Endothelial cell (in vitro differentiated cells): ENCODE measurements around the gene PLEKHA7. TPM values are rescaled to one million over a fixed set of nuclear protein-coding genes. Genes with fewer than 3 reads are reported as not detected.

ENCODE experiments used
- DNase-seq: peaks from one replicate; pipeline ENCODE4 v3.0.0; 2021; ENCODE audit warnings: low spot score
- H3K27ac Mint-ChIP-seq: one replicate; pipeline ENCODE4 v1.8.0; 2021; ENCODE audit warnings: mixed read lengths, inconsistent platforms; ENCODE audit not compliant: unreplicated experiment
- H3K27me3 Mint-ChIP-seq: one replicate; pipeline ENCODE4 v1.8.0; 2021; ENCODE audit warnings: mild to moderate bottlenecking, moderate library complexity, mixed read lengths, inconsistent platforms; ENCODE audit not compliant: unreplicated experiment
- H3K36me3 Mint-ChIP-seq: one replicate; pipeline ENCODE4 v1.8.0; 2021; ENCODE audit warnings: mild to moderate bottlenecking, low read depth, mixed read lengths, inconsistent platforms; ENCODE audit not compliant: unreplicated experiment
- H3K4me1 Mint-ChIP-seq: one replicate; pipeline ENCODE4 v1.8.0; 2021; ENCODE audit warnings: mild to moderate bottlenecking, mixed read lengths, inconsistent platforms; ENCODE audit not compliant: unreplicated experiment
- H3K4me3 Mint-ChIP-seq: one replicate; pipeline ENCODE4 v1.8.0; 2021; ENCODE audit warnings: mild to moderate bottlenecking, mixed read lengths, inconsistent platforms; ENCODE audit not compliant: unreplicated experiment
- H3K9me3 Mint-ChIP-seq: one replicate; pipeline ENCODE4 v1.8.0; 2021; ENCODE audit warnings: mixed read lengths, inconsistent platforms; ENCODE audit not compliant: unreplicated experiment
- CTCF ChIP-seq: fragments of 200-600 bp; sonication (generic); IDR thresholded peaks from one replicate; pipeline ENCODE4 v1.5.0; 2021; ENCODE audit warnings: antibody characterized with exemption; ENCODE audit not compliant: unreplicated experiment
- total RNA-seq: library from RNA; stranded (reverse); fragmentation: NEBNext Ultra II Directional; extraction: Animal tissue kit (Norgen Biotek cat#: 25700); gene quantifications from one replicate; pipeline ENCODE4 v1.2.1, GENCODE V29; 2021; ENCODE audit not compliant: unreplicated experiment

Gene PLEKHA7
- total RNA-seq, 1 donor from 2014 or later = 8.2 TPM

DNA sequence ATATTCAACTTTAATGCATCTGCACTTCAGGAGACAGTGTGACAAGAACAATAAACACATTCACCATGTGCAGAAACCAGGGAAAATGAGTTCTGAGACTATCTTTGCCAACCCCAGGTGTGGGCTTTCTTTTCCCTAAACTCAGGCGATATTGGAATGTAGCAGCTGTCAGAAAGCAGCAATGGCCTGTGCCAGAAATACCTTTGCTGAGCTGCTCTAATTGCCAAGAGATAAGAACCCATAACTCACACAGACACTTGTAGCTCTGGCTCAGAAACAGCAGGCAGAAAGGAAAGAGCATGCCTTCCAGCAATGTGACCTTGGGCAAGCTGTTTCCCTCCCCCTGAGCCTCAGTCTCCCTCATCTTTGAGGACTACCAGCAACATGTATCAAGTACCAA, 77.6 kb downstream of the PLEKHA7 start:
- no peak overlapping the region for H3K4me3 Mint-ChIP-seq
- no peak overlapping the region for H3K27ac Mint-ChIP-seq
- no peaks in the 10 kb centered on the region for H3K4me1 Mint-ChIP-seq
- H3K27me3 Mint-ChIP-seq = no peaks in the 10 kb centered on the region
- no peak for DNase-seq
- TF ChIP-seq CTCF = no peak
- no peaks in the 10 kb centered on the region for H3K36me3 Mint-ChIP-seq
- no peaks in the 10 kb centered on the region for H3K9me3 Mint-ChIP-seq

DNA sequence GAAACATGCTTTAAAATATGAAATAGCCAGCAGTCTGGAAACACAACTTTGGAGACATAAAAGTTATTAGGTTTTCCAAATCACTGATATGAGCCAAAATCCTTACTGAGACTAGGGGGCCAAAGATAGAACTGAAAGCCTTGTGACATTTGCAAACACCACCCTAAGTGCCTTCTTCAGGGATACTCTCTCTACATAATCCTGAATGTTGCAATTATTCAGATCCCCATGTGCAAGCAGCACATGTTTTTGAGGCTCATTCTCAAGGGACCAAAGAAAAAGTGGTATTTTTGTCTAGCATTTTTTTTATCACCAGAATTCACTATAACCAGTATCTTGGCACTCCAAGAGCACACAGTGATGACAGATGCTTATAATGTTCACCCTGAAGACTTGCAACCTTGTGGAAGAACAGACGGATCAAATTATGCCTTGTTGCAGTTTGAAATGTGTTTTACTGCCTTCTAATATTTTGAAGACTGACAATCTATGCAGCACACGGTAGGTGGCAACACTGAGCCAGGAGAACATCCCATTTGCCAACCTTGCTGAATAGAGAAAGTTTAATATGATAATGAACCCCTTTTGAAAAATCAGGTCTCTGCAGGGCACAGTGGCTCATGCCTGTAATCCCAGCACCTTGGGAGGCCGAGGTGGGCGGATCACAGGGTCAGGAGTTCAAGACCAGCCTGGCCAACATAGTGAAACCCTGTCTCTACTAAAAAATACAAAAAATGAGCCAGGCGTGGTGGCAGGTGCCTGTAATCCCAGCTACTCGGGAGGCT, 78.5 kb downstream of the PLEKHA7 start:
- Mint-ChIP-seq H3K4me3 (no peak overlapping the region), H3K9me3 (no peaks in the 10 kb centered on the region), H3K27ac (no peak overlapping the region), H3K27me3 (no peaks in the 10 kb centered on the region), H3K4me1 (no peaks in the 10 kb centered on the region), H3K36me3 (no peaks in the 10 kb centered on the region)
- peak; percentile 27 for DNase-seq
- peak; percentile 62 for TF ChIP-seq CTCF

DNA sequence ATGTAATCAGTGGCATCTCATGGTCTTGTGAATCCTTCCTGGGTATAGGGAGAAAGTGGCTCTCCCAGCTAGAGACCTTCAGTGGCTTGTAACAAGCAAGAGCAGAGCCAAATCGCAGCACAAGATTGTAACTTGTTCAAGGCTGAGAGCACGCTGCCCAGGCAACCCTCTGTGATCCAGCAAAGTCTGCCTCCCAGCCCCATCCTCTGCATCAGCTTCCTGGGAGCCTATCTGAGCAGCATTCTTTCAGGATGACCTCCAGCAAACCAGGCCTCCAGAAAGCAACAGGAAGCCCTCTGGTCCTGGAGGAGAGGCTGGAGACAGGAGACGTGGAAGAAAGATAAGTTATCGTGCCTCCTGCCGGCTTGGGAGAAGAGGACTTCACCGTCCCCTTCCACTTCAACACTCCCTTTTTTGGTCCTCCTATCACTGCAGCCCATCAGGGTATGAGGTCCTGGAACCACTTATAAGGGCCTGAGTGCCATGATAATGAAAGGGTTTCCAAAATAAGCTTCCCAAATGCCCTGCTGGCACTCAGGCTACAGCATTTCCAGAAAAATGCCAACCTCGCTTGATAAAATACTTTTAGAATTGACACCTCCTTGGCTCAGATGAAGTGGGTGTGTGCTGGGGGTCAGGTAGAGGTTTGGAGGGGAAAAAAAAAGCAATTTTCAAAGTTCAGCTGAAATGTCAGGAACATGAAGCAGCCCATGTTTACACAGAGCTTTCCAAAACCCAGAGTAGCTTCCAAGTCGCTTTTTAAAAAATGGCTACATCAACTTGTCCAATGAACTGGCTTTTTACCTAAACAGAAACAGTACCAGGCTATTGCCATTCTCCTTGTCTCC, 80.2 kb downstream of the PLEKHA7 start:
- no peak for DNase-seq
- no peak for TF ChIP-seq CTCF
- no peaks in the 10 kb centered on the region for H3K36me3 Mint-ChIP-seq
- H3K4me3 Mint-ChIP-seq = no peak overlapping the region
- H3K9me3 Mint-ChIP-seq = no peaks in the 10 kb centered on the region
- H3K27ac Mint-ChIP-seq = no peak overlapping the region
- no peaks in the 10 kb centered on the region for H3K4me1 Mint-ChIP-seq
- H3K27me3 Mint-ChIP-seq = no peaks in the 10 kb centered on the region

DNA sequence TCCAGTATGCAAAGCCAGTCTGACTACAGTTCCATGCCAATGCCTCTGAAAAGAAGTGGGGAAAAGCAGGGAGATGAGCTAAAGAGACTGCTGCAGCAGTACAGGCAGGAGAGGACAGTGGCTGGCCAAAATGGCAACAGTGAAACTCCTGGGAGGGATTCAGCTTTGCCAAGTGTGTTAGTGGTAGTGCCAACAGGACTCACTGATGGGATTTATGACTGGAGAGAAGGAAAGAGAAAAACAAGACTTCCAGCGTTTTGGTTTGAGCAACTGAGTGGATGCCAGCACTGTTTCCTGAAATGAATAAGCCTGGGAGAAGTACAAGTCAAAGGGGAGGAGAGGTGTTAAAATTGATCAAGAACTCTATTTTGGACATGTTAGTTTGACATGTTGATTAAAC, 80.9 kb downstream of the PLEKHA7 start:
- no peak overlapping the region for H3K27ac Mint-ChIP-seq
- H3K4me3 Mint-ChIP-seq = no peak overlapping the region

More for the DNA sequence above, 80.9 kb downstream of the PLEKHA7 start:
- no peaks in the 10 kb centered on the region for H3K36me3 Mint-ChIP-seq
- no peaks in the 10 kb centered on the region for H3K4me1 Mint-ChIP-seq
- H3K27me3 Mint-ChIP-seq = no peaks in the 10 kb centered on the region
- no peak for DNase-seq
- TF ChIP-seq CTCF = no peak
- no peaks in the 10 kb centered on the region for H3K9me3 Mint-ChIP-seq
